Brain microvascular endothelial cell (primary cell): Measurements from ENCODE around the gene ZC3H7B.

Experiments used
- DNase-seq: peaks from one replicate; pipeline ENCODE4 v3.0.0-alpha.2; 2020
- H3K27ac ChIP-seq: fragments of 250-450 bp; sonication (Bioruptor Pico); 2 replicates; pipeline ENCODE4 v1.5.1; 2020; ENCODE audit warnings: mild to moderate bottlenecking, moderate library complexity
- H3K27me3 ChIP-seq: fragments of 250-450 bp; sonication (Bioruptor Pico); replicated peaks from 2 replicates; pipeline ENCODE4 v1.5.1; 2020; ENCODE audit warnings: mild to moderate bottlenecking
- H3K36me3 ChIP-seq: fragments of 250-450 bp; sonication (Bioruptor Pico); replicated peaks from 2 replicates; pipeline ENCODE4 v1.5.1; 2020; ENCODE audit warnings: mild to moderate bottlenecking
- H3K4me3 ChIP-seq: 2 replicates; pipeline ENCODE4 v1.5.1; 2011; ENCODE audit warnings: low read depth, mild to moderate bottlenecking, control low read depth, low read length, moderate library complexity
- CTCF ChIP-seq: IDR thresholded peaks from 2 replicates; pipeline ENCODE4 v1.5.1; 2011; ENCODE audit warnings: low read depth, mild to moderate bottlenecking, moderate library complexity, low read length, control low read depth, inconsistent platforms; ENCODE audit errors: missing control alignments
- in situ Hi-C: cut with HindIII; loops from 2 replicates; pipeline ENCODE4 v1.10.0; 2017; ENCODE audit warnings: low sequenced_read_pairs, low pct_ligation_motif_present

The ZC3H7B gene

GRCh38 chr22:41260871-41261270 is 40.5 kb upstream of the ZC3H7B start:
- Histone ChIP-seq H3K4me3 (no peak overlapping the region), H3K27ac (no peak overlapping the region), H3K27me3 (no peaks in the 10 kb centered on the region), H3K36me3 (peaks cover 81% of the 10 kb centered on the region)
- no peak for DNase-seq
- in situ Hi-C loops: no loop called here
- no peak for TF ChIP-seq CTCF

- Histone ChIP-seq H3K36me3 (peaks cover 83% of the 10 kb centered on the region), H3K27ac (no peak overlapping the region), H3K27me3 (no peaks in the 10 kb centered on the region), H3K4me3 (no peak overlapping the region)
- in situ Hi-C loops: no loop called here
- TF ChIP-seq CTCF: no peak
- DNase-seq: no peak
Observed at GRCh38 chr22:41261541-41262249, 39.6 kb upstream of the ZC3H7B start.

GRCh38 chr22:41262250-41262765 is 39.0 kb upstream of the ZC3H7B start:
- no peak for DNase-seq
- no peak overlapping the region for H3K27ac ChIP-seq
- TF ChIP-seq CTCF: no peak
- no peak overlapping the region for H3K4me3 ChIP-seq
- peaks cover 86% of the 10 kb centered on the region for H3K36me3 ChIP-seq
- in situ Hi-C loops: no loop called here
- no peaks in the 10 kb centered on the region for H3K27me3 ChIP-seq

GRCh38 chr22:41263704-41264103 is 37.6 kb upstream of the ZC3H7B start:
- H3K4me3 ChIP-seq: no peak overlapping the region
- no peaks in the 10 kb centered on the region for H3K27me3 ChIP-seq
- no peak overlapping the region for H3K27ac ChIP-seq
- in situ Hi-C loops: no loop called here
- DNase-seq: no peak
- H3K36me3 ChIP-seq: peaks cover 89% of the 10 kb centered on the region
- TF ChIP-seq CTCF: no peak

GRCh38 chr22:41264408-41264941 is 36.9 kb upstream of the ZC3H7B start:
- H3K36me3 ChIP-seq: peaks cover 90% of the 10 kb centered on the region
- no peaks in the 10 kb centered on the region for H3K27me3 ChIP-seq
- DNase-seq: no peak
- H3K27ac ChIP-seq: no peak overlapping the region
- in situ Hi-C loops: no loop called here
- TF ChIP-seq CTCF: no peak
- H3K4me3 ChIP-seq: no peak overlapping the region
